HG03135 (cell line): ENCODE results near the gene SFTA2.
"Not testable (repeated sequence)": the region's sequence is repeated elsewhere in the genome, so short reads cannot be mapped to it uniquely, and the experiment has no call there.

ENCODE experiments used
- ATAC-seq: cut with Tn5 transposase; IDR thresholded peaks from one replicate; pipeline ENCODE4 v1.9.1; 2021; ENCODE audit warnings: mild to moderate bottlenecking, moderate library complexity; ENCODE audit not compliant: unreplicated experiment

Gene SFTA2

GRCh38 chr6:30931969-30932645, at the start of gene SFTA2:
Gene SFTA2, minus strand, starts transcription at chr6:30932170. Its CDS starts 74 bp downstream, at chr6:30932096.
- ATAC-seq, result no peak

DNA sequence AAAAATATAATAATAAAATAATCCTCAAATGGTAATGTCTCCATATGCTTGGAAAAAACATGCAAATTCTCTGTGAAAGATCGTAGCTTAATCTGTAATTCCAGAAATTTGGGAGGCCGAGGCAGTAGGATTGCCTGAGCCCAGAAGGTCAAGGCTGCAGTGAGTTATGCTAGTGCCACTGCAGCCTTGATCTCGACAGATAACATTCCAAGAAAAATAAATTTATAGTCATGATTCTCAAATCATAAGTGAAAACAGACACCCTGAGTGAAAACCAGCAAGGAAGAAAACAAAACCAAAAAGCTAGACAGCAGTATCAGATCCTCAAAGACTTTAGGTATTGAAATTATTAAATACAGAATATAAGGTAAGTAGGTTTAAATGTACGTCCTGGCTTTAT, 47.7 kb upstream of the SFTA2 start:
- ATAC-seq, result no peak

DNA sequence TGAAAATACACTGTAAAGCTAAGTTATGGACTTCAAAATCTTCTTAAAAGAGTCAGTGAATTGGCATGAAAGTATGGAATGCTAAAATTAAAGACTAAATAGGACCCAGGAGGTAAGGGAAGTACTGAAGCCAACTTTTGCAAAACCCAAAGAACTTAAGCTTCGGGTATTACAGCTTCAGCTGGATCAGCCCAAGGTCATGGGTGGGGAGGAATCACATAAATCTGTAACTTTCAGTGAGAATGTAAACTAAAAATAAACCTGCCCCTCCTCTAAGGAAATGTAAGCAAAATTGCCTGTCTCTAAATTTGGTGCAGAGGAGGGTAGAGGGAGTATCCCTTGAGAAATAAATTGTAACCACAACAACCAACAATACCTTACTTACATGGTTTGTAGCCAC, 47.2 kb upstream of the SFTA2 start:
- no peak for ATAC-seq

GRCh38 chr6:30974490-30975252, 42.7 kb upstream of the SFTA2 start:
- no peak for ATAC-seq

- ATAC-seq, result no peak
These were observed 40.8 kb upstream of the SFTA2 start for GRCh38 chr6:30972816-30973215.

DNA sequence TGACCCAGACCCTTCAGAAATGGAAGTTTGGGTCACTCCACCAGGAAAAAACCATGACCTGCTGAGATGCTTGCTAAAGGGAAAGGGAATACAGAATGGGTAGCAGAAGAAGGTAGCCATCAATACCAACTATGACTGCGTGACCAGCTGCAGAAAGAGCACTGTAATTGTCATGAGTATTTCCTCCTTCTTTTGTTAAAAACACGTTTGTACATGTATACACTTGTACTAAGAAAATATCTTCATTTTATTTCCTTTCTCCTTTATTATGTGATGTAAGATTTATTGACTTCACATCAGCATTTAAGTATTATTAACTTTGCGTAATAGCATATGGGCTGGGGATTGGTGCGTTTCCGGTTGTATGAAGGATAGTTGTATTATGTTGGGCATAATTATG, 39.0 kb upstream of the SFTA2 start:
- ATAC-seq, result no peak

- not testable (repeated sequence) for ATAC-seq
These were observed 37.2 kb upstream of the SFTA2 start for GRCh38 chr6:30969171-30969570.

- ATAC-seq, result no peak
These were observed 34.2 kb upstream of the SFTA2 start for GRCh38 chr6:30966154-30966553.

GRCh38 chr6:30965140-30965601, 33.2 kb upstream of the SFTA2 start:
- no peak for ATAC-seq

GRCh38 chr6:30964075-30964474, 32.1 kb upstream of the SFTA2 start:
- no peak for ATAC-seq

DNA sequence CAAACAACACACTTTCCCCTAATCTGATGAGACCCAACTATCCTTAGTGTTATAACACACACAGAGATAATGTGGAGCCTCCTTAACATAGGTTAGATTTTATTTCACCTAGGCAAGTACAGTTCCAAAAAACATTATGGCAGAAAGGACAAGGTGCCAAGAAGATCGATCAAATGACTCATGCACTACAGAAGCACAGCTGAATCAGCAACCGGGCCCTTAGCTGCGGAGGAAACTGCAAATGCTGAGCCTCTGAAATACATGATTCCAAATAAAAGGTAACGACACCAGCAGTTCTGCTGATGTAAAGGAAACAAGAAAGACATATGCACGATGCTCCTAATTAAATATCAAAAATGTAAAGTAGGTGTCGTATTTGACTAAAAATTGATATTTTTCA, 31.7 kb upstream of the SFTA2 start:
- no peak for ATAC-seq

DNA sequence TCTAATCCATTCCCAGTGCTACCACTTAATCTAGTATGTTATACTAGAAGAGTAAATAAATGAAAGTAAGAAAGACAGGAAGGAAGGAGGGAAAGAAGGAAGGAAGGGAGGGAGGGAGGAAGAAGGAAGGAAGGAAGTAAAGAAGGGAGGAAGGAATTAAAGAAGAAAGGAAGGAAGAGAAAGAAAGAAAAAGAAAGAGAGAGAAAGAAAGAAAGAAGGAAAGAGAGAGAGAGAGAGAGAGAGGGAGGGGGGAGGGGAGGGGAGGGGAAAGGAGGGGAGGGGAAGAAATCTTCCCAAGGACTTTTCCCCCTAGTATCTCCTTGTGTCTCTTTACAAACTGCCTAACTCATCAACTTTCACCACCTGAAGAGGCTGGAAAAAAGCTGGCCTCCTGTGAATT, 30.7 kb upstream of the SFTA2 start:
- no peak for ATAC-seq

DNA sequence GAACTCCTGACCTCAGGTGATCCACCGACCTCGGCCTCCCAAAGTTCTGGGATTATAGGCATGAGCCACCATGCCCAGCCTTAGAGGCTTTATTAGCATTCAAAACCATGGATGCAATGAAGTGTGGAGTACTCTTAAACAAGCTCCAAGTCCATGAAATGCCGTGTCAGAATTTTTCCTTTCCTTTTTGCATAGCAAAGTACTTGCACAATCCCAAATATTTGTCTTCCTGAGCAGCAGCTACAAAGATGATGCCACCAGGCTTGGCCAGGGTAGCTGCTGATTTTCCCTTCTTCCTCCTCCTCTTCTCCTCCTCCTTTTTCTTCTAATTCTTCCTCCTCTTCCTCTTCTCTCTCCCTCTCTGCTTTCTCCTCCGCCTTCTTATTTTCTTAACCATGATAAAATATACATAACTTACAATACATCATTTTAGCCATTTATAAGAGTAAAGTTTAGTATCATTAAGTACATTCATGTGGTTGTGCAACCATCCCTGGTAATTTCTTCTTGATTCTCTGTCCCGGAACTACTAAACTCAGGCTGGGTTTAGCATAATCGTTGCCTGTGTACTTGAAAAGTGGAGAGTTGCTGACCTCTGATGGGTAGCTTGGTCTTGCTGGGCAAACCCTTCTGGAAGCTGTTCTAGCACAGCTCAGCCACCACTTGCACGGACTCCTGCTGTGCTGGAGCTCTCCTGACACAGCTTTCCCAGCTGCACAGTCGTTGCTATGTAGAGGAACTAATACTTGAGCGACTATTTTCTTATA, 29.1 kb upstream of the SFTA2 start:
- no peak for ATAC-seq

DNA sequence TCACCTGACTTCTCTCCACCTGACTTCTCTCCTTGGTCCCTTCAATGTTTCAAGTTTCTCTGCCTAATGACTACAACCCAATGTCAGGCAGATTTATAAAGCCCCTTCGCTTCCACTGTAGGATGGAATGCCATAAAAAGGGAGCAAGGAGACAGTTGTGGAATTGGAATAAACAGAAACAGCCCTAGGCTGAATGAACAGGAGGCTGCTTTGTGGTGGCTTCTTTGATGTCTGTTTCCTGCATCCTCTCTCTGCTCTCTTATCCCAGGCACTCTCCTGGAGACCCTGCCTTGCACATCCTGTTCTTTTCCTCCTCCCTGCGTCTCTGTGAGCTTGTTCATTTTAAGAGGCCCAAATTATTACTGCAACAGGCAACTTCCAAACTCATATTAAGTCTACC, 25.7 kb upstream of the SFTA2 start:
- ATAC-seq, result no peak

DNA sequence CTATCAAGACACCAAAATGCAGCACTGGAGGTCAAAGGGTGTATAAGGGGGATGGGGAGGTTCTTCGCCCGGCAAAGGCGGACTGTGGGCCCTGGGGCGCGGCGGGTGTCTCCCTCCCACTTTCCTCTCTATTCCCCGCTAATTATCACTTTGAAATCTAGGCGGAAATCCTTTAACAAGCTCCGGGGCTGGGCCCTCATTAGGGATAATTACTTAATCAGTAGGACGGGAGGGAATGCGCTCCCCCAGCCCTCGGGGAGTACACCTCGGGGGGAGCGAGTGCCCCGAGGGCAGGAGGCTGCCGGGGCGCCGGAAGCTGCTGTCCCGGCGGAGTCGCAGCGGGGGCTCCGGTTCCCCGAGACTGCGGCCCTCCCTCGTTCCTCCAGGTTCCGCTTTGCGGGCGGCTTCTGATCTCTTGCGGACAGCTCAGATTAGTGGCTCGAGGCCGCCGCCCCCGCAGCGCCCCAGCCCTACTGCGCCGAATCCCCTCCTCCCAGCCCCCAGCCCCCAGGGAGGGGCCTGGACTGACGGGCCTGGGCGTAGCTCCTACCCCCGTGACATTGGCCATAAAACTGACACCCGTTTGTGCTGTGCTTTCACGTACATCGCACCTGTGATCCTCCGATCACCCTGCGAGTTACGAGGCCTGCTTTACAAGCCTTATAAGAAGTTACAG, 23.5 kb upstream of the SFTA2 start:
- ATAC-seq, result no peak

DNA sequence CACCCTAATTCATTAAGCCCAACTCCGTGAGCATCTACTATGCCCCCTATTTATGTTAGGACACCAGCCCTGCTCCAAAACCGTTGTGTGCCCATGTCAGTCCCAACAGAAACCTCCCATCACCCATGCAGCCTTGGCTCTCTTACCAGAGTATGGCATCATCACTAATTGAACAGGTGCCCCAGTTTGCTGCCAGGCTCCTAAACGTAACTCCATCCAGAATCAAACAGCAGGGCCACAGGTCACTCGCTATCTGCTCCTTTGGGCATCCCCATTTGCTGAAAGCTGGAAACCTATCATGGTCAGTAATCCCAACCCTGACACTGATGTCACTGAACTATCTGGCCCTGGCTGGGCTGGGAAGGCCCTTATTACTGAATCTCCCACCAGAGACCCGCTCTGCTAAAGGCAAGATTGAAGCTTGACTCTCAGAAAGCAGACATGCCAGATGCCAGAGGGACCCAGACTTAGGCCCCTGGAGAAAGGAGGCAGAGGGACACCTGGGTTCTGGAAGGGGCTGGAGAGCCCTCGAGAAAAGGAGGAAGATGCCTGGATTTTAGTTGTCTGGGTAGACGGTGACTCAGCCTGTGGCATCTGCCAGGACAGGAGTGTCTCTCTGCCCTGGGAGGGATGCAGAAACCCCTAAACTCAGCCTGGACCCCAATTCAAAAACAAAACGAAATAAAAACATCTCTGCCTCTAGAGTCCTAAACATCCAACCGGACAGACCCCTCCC, 22.8 kb upstream of the SFTA2 start:
- ATAC-seq, result no peak

GRCh38 chr6:30951907-30952469, 20.0 kb upstream of the SFTA2 start:
- ATAC-seq, result no peak

GRCh38 chr6:30948811-30949210, 16.8 kb upstream of the SFTA2 start:
- no peak for ATAC-seq

- no peak for ATAC-seq
These were observed 15.3 kb upstream of the SFTA2 start for GRCh38 chr6:30947231-30947630.

DNA sequence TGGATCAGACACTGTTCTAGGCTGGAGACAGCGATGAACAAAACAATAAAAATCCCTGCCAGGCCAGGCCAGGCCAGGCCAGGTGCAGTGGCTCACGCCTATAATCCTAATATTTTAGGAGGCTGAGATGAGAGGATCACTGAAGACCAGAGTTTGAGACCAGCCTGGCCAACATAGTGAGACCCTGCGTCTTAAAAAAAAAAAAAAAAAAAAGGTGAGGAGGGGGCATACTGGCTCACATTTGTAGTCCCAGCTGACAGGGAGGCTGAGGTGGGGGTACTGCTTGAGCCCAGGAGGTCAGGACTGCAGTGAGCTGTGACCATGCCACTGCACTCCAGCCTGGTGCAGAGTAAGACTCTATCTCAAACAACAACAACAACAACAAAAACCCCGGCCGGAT, 13.3 kb upstream of the SFTA2 start:
- ATAC-seq, result no peak
